HepG2 (cell line): Measurements from ENCODE around the gene SLC13A3. TPM values are rescaled to one million over a fixed set of nuclear protein-coding genes. Genes with fewer than 3 reads are reported as not detected.

Experiments used
- AGO2 ChIP-seq: fragments of 200-400 bp; formaldehyde crosslinking; optimal IDR thresholded peaks from 2 replicates; pipeline ENCODE3; 2017; ENCODE audit warnings: mild to moderate bottlenecking, low read depth, low read length, moderate library complexity
- CCAR2 ChIP-seq: fragments of 200-400 bp; formaldehyde crosslinking; optimal IDR thresholded peaks from 2 replicates; pipeline ENCODE3; 2018; ENCODE audit warnings: low read depth, mild to moderate bottlenecking, low read length, moderate library complexity
- DR1 ChIP-seq: sonication (generic); formaldehyde crosslinking; IDR thresholded peaks from 2 replicates; pipeline ENCODE4 v1.8.0; 2021; ENCODE audit warnings: mild to moderate bottlenecking, missing genetic modification reagents, inconsistent platforms
- FOXK1 ChIP-seq: sonication (generic); formaldehyde crosslinking; IDR thresholded peaks from 2 replicates; pipeline ENCODE4 v1.4.0; 2020; ENCODE audit warnings: low read depth, missing genetic modification reagents, borderline replicate concordance
- JARID2 ChIP-seq: sonication (generic); formaldehyde crosslinking; IDR thresholded peaks from 2 replicates; pipeline ENCODE4 v1.8.1; 2023; ENCODE audit warnings: missing genetic modification reagents, inconsistent platforms; ENCODE audit not compliant: insufficient replicate concordance
- NAIF1 ChIP-seq: sonication (generic); formaldehyde crosslinking; IDR thresholded peaks from 2 replicates; pipeline ENCODE4 v1.5.0; 2020; ENCODE audit warnings: mild to moderate bottlenecking, missing genetic modification reagents, borderline replicate concordance
- NFE2 ChIP-seq: sonication (generic); formaldehyde crosslinking; IDR thresholded peaks from 2 replicates; pipeline ENCODE4 v1.4.0; 2020; ENCODE audit warnings: missing genetic modification reagents
- POGZ ChIP-seq: sonication (generic); formaldehyde crosslinking; IDR thresholded peaks from 2 replicates; pipeline ENCODE4 v1.4.0; 2020; ENCODE audit warnings: mild to moderate bottlenecking, missing genetic modification reagents
- SIX1 ChIP-seq: sonication (generic); formaldehyde crosslinking; IDR thresholded peaks from 2 replicates; pipeline ENCODE4 v1.4.0; 2020; ENCODE audit warnings: missing genetic modification reagents, borderline replicate concordance
- SRF ChIP-seq: IDR thresholded peaks from 2 replicates; pipeline ENCODE4 v1.6.1; 2011; ENCODE audit warnings: mild to moderate bottlenecking, low read depth, low read length, moderate library complexity
- ZNF629 ChIP-seq: sonication (generic); formaldehyde crosslinking; conservative IDR thresholded peaks from 2 replicates; pipeline ENCODE4 v1.5.0; 2020; ENCODE audit warnings: missing genetic modification reagents
- polyA plus RNA-seq, 8 experiments: library from polyadenylated mRNA; depleted of rRNA in 3 of 8; stranded (reverse) in 7 of 8; unstranded in 1 of 8; fragments of >200 nt; fragmentation: Illumina TruSeq in 4 of 8; extraction: Trizol in 4 of 8; gene quantifications; 2 replicates each; pipeline versions ENCODE4 v1.2.1 to v1.2.3, GENCODE V29; 2011 to 2016; ENCODE audit warnings: low read depth in 4 of 8, missing spikeins in 1 of 8, mixed read lengths in 1 of 8; ENCODE audit not compliant: insufficient read depth in 1 of 8
- total RNA-seq, 5 experiments: library from RNA; depleted of rRNA; stranded (reverse); fragments of >200 nt; fragmentation: Illumina TruSeq; extraction: Trizol; gene quantifications; 2 replicates each; pipeline ENCODE4 v1.2.3, GENCODE V29; 2016; ENCODE audit warnings: low read depth in 1 of 5
- TF ChIP-seq, protein P1 (sequence below): sonication (generic); formaldehyde crosslinking; IDR thresholded peaks from 2 replicates; pipeline ENCODE4 v1.5.1; 2020; ENCODE audit warnings: mild to moderate bottlenecking, missing genetic modification reagents, borderline replicate concordance
- TF ChIP-seq, protein P2 (sequence below): sonication (generic); formaldehyde crosslinking; IDR thresholded peaks from 2 replicates; pipeline ENCODE4 v1.4.0; 2020; ENCODE audit warnings: mild to moderate bottlenecking, missing genetic modification reagents
- TF ChIP-seq, protein P3 (sequence below): sonication (generic); formaldehyde crosslinking; conservative IDR thresholded peaks from 2 replicates; pipeline ENCODE4 v1.8.0; 2022; ENCODE audit warnings: low read depth, missing genetic modification reagents

SLC13A3 gene
- total and polyA plus RNA-seq, 2 of the 13 experiments (the other 11 are each of a cell fraction or from before 2014, with no cell fraction given): 66.5 to 76.0 TPM

- TF ChIP-seq, protein P1, sequence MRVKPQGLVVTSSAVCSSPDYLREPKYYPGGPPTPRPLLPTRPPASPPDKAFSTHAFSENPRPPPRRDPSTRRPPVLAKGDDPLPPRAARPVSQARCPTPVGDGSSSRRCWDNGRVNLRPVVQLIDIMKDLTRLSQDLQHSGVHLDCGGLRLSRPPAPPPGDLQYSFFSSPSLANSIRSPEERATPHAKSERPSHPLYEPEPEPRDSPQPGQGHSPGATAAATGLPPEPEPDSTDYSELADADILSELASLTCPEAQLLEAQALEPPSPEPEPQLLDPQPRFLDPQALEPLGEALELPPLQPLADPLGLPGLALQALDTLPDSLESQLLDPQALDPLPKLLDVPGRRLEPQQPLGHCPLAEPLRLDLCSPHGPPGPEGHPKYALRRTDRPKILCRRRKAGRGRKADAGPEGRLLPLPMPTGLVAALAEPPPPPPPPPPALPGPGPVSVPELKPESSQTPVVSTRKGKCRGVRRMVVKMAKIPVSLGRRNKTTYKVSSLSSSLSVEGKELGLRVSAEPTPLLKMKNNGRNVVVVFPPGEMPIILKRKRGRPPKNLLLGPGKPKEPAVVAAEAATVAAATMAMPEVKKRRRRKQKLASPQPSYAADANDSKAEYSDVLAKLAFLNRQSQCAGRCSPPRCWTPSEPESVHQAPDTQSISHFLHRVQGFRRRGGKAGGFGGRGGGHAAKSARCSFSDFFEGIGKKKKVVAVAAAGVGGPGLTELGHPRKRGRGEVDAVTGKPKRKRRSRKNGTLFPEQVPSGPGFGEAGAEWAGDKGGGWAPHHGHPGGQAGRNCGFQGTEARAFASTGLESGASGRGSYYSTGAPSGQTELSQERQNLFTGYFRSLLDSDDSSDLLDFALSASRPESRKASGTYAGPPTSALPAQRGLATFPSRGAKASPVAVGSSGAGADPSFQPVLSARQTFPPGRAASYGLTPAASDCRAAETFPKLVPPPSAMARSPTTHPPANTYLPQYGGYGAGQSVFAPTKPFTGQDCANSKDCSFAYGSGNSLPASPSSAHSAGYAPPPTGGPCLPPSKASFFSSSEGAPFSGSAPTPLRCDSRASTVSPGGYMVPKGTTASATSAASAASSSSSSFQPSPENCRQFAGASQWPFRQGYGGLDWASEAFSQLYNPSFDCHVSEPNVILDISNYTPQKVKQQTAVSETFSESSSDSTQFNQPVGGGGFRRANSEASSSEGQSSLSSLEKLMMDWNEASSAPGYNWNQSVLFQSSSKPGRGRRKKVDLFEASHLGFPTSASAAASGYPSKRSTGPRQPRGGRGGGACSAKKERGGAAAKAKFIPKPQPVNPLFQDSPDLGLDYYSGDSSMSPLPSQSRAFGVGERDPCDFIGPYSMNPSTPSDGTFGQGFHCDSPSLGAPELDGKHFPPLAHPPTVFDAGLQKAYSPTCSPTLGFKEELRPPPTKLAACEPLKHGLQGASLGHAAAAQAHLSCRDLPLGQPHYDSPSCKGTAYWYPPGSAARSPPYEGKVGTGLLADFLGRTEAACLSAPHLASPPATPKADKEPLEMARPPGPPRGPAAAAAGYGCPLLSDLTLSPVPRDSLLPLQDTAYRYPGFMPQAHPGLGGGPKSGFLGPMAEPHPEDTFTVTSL: 0 out of 2 replicates have a peak, but pooled peaks have one; percentile 61
- no peak for TF ChIP-seq SRF
- TF ChIP-seq CCAR2: no peak
- no peak for TF ChIP-seq SIX1 (CRISPR knock-in tag)
- TF ChIP-seq FOXK1 (CRISPR knock-in tag): no peak; the same call in 1 of the 2 replicates
- no peak for TF ChIP-seq POGZ (CRISPR knock-in tag)
- TF ChIP-seq, protein P2, sequence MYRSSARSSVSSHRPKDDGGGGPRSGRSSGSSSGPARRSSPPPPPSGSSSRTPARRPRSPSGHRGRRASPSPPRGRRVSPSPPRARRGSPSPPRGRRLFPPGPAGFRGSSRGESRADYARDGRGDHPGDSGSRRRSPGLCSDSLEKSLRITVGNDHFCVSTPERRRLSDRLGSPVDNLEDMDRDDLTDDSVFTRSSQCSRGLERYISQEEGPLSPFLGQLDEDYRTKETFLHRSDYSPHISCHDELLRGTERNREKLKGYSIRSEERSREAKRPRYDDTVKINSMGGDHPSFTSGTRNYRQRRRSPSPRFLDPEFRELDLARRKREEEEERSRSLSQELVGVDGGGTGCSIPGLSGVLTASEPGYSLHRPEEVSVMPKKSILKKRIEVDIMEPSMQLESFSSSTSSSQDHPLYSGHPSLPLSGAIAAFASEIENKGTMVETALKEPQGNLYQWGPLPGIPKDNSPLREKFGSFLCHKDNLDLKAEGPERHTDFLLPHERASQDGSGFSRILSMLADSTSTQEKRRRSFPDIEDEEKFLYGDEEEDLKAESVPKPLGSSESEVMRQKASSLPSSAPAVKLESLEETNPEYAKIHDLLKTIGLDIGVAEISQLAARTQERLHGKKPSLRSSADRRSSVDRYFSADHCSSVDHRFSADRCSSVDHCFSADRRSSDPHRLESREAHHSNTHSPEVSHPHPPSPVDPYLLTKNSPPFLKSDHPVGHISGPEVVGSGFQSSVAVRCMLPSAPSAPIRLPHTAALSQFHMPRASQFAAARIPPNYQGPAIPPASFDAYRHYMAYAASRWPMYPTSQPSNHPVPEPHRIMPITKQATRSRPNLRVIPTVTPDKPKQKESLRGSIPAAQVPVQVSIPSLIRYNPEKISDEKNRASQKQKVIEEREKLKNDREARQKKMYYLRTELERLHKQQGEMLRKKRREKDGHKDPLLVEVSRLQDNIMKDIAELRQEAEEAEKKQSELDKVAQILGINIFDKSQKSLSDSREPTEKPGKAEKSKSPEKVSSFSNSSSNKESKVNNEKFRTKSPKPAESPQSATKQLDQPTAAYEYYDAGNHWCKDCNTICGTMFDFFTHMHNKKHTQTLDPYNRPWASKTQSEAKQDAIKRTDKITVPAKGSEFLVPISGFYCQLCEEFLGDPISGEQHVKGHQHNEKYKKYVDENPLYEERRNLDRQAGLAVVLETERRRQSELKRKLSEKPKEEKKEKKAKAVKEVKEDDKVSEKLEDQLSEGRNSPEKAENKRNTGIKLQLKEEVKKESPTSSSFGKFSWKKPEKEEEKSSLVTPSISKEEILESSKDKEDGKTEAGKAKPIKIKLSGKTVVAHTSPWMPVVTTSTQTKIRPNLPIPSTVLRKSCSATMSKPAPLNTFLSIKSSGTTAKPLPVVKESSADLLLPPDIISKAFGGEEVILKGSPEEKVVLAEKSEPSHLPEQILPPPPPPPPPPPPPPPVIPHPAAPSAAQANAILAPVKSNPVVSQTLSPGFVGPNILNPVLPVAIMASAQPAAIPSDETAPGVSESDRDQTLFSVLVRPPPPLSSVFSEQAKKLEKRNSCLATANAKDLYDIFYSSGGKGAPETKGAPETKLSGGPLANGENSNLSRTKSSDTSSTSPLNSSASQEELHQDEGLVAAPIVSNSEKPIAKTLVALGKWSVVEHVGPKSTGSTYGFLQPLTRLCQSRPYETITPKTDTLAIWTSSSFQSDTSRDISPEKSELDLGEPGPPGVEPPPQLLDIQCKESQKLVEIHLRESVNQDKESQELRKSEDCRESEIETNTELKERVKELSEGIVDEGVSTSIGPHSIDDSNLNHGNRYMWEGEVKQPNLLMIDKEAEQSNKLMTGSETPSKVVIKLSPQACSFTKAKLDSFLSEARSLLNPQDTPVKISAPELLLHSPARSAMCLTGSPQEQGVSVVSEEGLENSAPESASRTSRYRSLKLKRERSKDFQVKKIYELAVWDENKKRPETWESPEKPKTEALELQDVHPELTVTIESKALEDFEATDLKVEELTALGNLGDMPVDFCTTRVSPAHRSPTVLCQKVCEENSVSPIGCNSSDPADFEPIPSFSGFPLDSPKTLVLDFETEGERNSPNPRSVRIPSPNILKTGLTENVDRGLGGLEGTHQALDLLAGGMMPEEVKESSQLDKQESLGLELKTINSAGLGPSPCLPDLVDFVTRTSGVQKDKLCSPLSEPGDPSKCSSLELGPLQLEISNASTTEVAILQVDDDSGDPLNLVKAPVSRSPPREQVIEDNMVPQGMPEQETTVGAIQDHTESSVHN: no peak
- TF ChIP-seq ZNF629 (CRISPR knock-in tag): no peak
- TF ChIP-seq JARID2: peak; percentile 63
- TF ChIP-seq NAIF1: no peak
- TF ChIP-seq DR1 (CRISPR knock-in tag): no peak
- TF ChIP-seq NFE2 (CRISPR knock-in tag): no peak
- peak; percentile 39 for TF ChIP-seq AGO2
- TF ChIP-seq, protein P3, sequence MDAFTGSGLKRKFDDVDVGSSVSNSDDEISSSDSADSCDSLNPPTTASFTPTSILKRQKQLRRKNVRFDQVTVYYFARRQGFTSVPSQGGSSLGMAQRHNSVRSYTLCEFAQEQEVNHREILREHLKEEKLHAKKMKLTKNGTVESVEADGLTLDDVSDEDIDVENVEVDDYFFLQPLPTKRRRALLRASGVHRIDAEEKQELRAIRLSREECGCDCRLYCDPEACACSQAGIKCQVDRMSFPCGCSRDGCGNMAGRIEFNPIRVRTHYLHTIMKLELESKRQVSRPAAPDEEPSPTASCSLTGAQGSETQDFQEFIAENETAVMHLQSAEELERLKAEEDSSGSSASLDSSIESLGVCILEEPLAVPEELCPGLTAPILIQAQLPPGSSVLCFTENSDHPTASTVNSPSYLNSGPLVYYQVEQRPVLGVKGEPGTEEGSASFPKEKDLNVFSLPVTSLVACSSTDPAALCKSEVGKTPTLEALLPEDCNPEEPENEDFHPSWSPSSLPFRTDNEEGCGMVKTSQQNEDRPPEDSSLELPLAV: no peak
Measured at GRCh38 chr20:46607849-46608497, 43.3 kb downstream of the SLC13A3 start (continued).
